Fibroblast of skin of abdomen (primary cell): ENCODE measurements around the gene PLSCR1. TPM values are rescaled to one million over a fixed set of nuclear protein-coding genes. Genes with fewer than 3 reads are reported as not detected.

Experiments
- DNase-seq: peaks from one replicate; pipeline ENCODE4 v3.0.0-alpha.2; 2013
- polyA plus RNA-seq, 2 experiments: library from polyadenylated mRNA; unstranded; fragments of 120-200 nt; gene quantifications; one replicate each; pipeline ENCODE4 v1.2.1, GENCODE V29; 2013; ENCODE audit not compliant: insufficient read length in 2 of 2

The PLSCR1 gene
- polyA plus RNA-seq (2013, experiment 1 of 2; ENCODE audit: insufficient read length): 26.2 TPM
- polyA plus RNA-seq (2013, experiment 2 of 2; ENCODE audit: insufficient read length): 26.9 TPM

DNA sequence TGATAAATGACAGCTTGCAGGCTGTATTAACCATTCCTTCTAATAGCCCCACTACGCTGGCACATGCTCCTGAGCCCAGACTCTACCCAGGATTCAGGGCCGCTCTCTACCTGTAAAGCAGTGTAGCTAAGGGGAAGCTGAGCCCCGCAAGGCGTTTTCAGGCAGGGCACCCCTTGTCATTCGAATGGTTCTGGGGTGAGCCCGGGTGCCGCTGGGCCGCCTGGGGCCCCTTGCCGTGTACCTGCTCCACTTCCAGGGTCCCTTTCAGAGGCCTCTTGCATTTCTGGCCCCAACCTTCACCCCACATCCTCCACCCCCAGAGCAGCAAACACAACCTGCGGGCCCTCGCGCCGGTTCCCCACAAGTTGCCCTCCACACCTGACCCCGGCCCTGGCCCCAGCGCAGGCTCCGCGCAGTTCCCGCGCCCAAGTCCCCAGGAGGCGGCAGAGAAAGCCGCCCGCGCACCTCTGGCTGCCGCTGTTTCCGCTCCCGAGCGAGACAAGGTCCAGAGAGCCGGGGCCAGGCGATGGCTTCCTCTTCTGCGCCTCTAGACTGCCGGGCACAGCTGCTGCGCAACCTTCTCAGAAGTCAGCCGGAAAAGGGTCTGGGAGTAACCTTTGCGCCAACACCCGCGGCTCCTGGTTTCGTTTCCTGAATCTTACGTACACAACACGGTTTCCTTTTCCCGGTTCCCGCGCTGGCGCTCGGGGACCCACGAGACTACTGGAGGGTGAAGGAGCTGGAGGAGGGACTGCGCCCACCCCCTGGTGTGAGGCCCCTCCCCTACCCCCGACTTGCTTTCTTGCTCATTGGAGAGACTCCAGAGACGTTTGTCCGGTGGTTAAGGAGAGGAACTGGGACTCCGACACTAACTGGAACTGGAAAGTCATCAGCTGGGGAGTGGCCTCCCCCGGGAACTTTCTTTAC lies at the start of gene PLSCR1:
Gene PLSCR1, minus strand, starts transcription at position 606 of the 927 bp plus-strand sequence. CDS start 8,055 bp downstream, outside the sequence.
- DNase-seq: peak; percentile 94

- no peak for DNase-seq
Measured at GRCh38 chr3:146593776-146594175, 49.4 kb upstream of the PLSCR1 start.

GRCh38 chr3:146590521-146590920 lies 46.1 kb upstream of the PLSCR1 start:
- DNase-seq: peak; percentile 76

DNA sequence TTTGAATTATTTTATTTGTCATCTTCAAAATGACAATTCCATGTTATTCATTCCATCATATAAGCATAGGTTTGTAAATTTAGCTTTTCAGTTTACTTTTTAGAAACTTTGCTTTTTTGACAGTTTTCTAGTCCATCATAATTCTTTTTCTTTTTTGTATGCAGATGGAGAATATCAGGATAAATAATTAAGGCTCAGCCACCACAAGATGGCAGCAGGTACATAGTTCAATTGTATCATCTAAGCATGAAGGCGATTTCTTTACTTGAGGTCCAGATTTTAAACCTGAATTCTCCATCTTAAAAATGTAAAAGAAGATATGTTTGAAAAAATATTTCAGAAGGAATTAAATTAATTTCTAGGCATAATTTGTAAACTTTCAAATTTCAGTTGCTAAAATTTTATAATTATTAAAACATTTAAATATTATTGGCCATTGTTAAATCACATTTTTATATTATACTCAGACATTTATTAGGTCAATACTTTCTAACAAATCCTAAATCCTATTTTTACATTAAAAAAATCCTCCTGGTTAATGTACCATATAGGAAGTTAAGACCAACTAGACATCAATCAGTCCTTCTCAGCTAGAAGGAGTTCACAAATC lies 45.6 kb upstream of the PLSCR1 start:
- peak; percentile 53 for DNase-seq

DNA sequence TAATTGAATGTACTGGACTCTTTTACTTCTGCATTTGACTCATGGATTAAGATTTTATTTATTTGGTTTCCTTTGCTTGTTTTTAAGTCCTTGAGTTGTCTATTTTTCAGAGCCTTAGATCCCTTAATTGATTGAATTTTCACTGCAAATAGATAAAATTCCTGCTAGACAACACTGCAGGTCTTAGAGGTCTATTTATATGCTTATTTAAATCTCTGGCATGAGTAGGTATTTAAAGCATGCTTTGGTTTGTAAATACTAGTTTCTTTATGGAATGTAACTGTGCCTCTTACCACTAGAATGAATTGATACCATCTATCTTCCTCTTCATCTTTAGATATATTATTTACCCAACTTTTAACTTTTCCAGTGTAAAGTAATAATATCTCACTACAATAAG lies 40.7 kb upstream of the PLSCR1 start:
- DNase-seq: no peak

DNA sequence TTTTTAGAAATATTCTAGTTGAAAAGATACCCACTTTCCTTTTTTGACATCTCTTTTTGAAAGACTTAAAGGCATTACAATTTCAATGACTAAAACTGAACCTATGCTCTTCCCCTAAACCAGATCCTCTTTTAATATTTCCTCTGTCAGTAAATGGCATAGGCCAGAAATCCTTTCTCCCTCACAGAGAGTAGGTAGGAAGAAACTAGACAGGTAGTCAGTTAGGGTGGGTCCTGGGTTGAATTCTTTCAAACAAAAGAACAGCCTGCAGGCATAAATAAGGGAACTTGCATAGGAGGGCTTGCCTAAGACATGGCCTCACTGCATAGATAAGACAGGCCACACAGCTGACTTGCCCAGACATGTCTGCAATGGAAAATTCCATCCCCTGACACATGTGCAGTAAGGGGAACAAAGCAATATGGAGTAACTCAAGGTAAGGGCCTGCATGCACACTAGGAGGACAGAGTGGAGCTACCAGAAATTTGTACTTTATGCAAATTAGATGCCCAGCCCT lies 37.6 kb upstream of the PLSCR1 start:
- DNase-seq: peak; percentile 4

DNA sequence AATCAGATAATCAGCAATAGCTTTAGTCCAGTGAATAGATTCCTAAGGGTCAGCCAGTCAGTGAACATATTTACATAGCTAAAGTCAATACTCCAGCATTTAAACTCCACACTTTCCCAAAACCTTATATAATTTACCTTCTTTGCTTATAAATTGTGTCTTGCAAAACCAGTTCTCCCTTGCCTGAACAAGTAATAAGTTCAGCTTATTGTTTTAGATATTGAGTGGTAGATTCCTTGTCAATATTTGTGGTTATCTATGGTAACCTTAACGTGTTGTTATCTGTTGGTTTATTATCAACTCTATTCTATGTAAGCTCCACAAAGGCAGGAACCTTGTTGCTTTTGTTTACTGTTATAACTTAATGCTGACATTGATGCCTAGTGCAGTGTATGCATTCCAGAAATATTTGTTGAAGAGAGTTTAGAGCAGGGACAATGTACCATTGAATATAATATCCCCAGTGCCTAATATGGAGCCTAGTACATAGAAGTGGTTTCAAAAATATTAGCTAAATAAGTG lies 36.7 kb upstream of the PLSCR1 start:
- DNase-seq: no peak

- peak; percentile 56 for DNase-seq
Measured at GRCh38 chr3:146577662-146578061, 33.3 kb upstream of the PLSCR1 start.

DNA sequence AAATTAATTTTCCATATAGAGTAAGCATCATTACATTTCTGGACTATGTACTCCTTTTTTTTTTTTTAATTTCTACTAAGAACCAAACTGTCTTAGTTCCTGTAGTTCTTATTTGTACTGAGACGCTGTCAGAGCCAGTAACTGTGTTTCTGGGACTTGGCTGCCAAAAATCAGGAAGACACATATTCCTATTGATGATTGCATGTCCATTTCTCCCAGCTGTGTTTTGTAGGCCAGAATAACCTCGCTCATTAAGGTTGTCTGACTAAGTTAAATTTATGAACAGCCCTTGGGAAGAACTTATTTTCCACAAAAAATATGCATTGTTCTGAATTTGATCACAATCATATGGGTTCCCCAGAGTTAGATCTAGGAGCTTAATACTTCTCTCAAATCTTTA lies 31.2 kb upstream of the PLSCR1 start:
- no peak for DNase-seq

GRCh38 chr3:146574173-146574572 lies 29.8 kb upstream of the PLSCR1 start:
- no peak for DNase-seq

DNA sequence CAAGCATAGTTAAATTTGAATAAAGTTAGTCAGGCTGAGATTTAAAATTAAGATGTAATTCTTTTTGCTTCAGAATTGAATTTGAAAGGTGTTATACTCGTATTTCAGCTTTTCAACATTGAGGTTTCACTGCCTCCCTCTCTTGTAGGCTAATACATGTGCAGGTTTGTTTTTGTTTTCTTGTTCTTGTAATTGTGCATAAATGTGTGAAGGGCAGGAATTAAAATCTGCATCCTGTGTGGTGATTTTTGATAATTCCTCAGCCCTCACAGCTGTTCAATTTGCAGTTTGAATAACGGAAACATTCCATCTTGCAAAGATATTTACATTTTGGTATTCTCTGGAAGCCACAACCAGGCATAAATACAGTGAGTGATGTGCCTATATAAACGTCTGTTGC lies 24.9 kb upstream of the PLSCR1 start:
- peak; percentile 28 for DNase-seq

DNA sequence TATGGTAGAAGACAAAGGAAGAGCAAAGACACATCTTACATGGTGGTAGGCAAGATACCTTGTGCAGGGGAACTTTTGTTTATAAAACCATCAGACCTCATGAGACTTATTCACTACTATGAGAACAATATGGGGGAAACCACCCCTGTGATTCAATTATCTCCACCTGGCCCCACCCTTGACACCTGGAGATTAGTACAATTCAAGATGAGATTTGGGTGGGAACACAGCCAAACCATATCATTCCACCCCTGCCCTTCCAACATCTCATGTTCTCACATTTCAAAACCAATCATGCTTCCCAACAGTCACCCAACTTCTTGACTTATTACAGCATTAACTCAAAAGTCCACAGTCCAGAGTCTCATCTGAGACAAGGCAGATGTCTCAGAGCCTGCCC lies 21.7 kb upstream of the PLSCR1 start:
- no peak for DNase-seq

DNA sequence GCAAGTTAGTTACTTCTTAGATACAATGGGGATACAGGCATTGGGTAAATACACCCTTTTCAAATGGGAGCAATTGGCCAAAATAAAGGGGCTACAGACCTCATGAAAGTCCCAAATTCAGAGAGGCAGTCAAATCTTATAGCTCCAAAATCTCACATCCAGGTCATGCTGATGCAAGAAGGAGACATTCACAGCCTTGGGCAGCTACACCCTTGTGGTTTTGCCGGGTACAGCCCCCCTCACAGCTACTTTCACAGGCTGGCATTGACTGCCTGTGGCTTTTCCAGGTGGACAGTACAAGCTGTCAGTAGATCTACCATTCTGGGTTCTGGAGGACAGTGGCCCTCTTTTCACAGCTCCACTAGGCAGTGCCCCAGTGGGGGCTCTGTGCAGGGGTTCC lies 17.5 kb upstream of the PLSCR1 start:
- DNase-seq: no peak

DNA sequence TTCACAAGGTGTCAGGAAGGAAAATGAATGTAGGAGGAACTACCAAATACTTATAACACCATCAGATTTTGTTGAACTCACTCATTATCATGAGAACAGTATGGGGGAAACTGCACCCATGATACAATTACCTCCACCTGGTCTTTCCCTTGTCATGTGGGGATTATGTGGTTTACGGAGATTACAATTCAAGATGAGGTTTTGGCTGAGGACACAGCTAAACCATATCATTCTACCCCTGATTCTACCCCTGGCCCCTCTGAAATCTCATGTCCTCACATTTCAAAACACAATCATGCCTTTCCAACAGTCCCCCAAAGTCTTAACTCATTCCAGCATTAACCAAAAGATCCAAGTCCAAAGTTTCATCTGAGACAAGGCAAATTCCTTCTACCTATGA lies 17.1 kb upstream of the PLSCR1 start:
- no peak for DNase-seq

DNA sequence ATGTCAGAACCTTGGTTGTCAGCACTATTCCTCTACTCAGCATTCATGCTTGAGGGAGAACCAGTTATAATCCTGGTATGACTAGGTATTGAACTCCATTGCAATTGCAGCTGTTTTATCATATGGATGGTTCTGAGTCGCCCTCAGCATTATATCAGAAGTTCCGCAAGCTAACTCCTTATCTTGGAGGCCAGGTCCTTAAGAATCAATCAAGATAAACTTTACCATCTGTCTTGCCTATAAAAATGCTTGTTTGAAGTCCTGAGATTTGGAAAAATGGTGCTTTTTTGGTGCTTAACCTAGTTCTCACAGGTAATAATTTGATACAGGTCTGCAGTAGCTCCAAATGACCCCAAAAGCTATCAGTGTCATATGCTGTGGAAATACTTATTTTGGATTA lies 16.3 kb upstream of the PLSCR1 start:
- no peak for DNase-seq

GRCh38 chr3:146559388-146559787 lies 15.0 kb upstream of the PLSCR1 start:
- no peak for DNase-seq

GRCh38 chr3:146558781-146559180 lies 14.4 kb upstream of the PLSCR1 start:
- DNase-seq: no peak

DNA sequence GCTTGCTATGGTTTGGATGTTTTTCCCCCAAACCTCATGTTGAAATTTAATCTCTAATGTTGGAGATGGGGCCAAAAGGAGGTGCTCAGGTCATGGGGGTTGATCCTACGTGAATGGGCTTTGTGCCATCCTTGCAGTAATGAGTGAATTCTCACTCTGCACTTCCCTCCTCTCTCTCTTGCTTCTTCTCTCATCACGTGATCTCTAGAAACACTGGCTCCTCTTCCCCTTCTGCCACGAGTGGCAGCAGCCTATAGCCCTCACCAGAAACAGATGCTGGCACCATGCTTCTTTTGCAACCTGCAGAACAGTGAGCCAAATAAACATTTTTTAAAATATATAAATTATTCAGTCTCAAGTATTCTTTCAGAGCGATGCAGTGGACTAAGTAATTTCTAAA lies 13.3 kb upstream of the PLSCR1 start:
- DNase-seq: no peak

DNA sequence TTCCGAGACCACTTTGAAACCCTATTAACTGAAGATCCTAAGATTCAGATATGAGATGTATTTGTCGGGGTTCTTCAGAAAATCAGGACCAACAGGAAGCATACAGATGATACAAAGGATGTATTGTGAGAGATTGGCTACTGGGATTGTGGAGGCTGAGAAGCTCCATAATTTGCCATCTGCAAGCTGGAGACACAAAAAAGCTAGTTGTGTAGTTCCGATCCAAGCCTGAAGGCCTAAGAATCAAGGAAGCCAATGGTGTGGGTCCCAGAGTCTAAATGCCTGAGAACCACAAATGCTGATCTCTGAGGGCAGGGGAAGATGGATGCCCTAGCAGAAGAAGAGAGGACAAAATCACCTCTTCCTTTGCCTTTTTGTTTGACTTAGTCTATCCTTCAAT lies 10.9 kb upstream of the PLSCR1 start:
- no peak for DNase-seq

DNA sequence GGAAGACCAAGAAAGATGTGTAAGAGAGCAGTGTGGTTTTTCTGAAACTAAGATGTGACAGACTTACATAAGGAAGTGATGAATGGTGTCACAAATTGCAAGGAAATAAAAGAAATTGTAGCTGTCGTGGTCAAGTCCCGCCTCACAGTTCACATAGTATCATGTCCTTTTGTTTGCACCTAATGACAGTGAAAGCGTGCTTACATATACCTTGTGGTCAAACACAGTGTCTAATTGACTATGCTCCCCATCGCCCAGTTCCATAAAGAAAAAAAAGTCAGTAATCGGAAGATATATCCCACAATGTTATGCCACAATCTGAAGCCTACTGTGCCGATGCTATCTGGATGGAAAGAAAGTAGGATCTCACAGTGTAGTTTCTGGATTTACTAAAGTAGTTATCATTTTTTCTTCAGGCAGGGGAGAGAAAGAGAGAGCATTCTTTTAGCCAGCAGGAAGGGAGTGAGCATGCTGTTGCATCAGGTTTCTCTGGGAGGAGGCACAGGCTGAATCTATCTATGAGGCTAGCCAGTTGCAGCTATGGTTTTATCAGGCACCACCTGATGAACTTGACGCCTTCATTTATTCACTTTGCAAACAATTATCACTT lies 9.8 kb upstream of the PLSCR1 start:
- DNase-seq: peak; percentile 38

- peak; percentile 90 for DNase-seq
Measured at GRCh38 chr3:146550743-146551510, 6.5 kb upstream of the PLSCR1 start.

- no peak for DNase-seq
Measured at GRCh38 chr3:146550070-146550615, 5.7 kb upstream of the PLSCR1 start.
